HCT116 (cell line): ENCODE data around the gene MACF1. TPM values are rescaled to one million over a fixed set of nuclear protein-coding genes. Genes with fewer than 3 reads are reported as not detected.

Source experiments
- ATAC-seq: fragments of 200-7000 bp; cut with Tn5 transposase; 2 replicates; pipeline ENCODE4 v1.9.1; 2020; ENCODE audit warnings: mild to moderate bottlenecking, moderate library complexity
- BruUV-seq: library from RNA; stranded (reverse); fragments of 400-500 nt; replicated peaks from 2 replicates; lab custom pipeline; 2021; lab: Mats Ljungman, UMichigan
- CTCF ChIA-PET: fragments of 300-600 bp; sonication (Branson Sonifier 250); formaldehyde crosslinking; loops from one replicate; lab custom pipeline; 2021; ENCODE audit warnings: antibody characterized with exemption; lab: Charles Lee
- POLR2A ChIA-PET: fragments of 300-600, 350-600 bp; sonication (Branson Sonifier 250); formaldehyde crosslinking; loops from one replicate; lab custom pipeline; 2021; ENCODE audit warnings: antibody characterized with exemption; lab: Charles Lee
- RAD21 ChIA-PET, 2 experiments: fragments of 300-600 bp; sonication (Branson Sonifier 250); formaldehyde crosslinking; loops; one replicate each; lab custom pipeline; 2023; ENCODE audit warnings: low total read pairs in 2 of 2; ENCODE audit not compliant: uncharacterized antibody in 2 of 2, unreplicated experiment in 2 of 2, low non-redundant PET in 1 of 2; lab: Charles Lee
- DNase-seq: peaks from one replicate; pipeline ENCODE4 v3.0.0-alpha.2; 2010; ENCODE audit warnings: low read depth, low spot score
- H2AFZ ChIP-seq: fragments of 200-600 bp; shearing (Covaris generic), sonication (generic); 2 replicates; pipeline ENCODE4 v1.6.1; 2017; ENCODE audit warnings: low read depth, mixed run types, mixed read lengths, antibody characterized with exemption, low read length; ENCODE audit not compliant: poor library complexity, severe bottlenecking
- H3K27ac ChIP-seq: 2 replicates; pipeline ENCODE4 v1.5.1; 2012; ENCODE audit warnings: low read depth, low read length
- H3K27me3 ChIP-seq: fragments of 200-600 bp; sonication (generic); 2 replicates; pipeline ENCODE4 v1.6.1; 2016; ENCODE audit warnings: mixed run types, low read length, mixed read lengths; ENCODE audit not compliant: insufficient read depth
- H3K36me3 ChIP-seq, 2 experiments: fragments of 200-500 bp in 1 of 2; fragments of 200-600 bp in 1 of 2; sonication (Bioruptor generic) in 1 of 2; sonication (generic) in 1 of 2; 2 replicates each; pipeline versions ENCODE4 v1.5.1 to v1.6.1; 2014 to 2016; ENCODE audit warnings: low read length in 2 of 2, inconsistent platforms in 1 of 2, mixed read lengths in 1 of 2, mixed run types in 1 of 2; ENCODE audit not compliant: insufficient read depth in 2 of 2, control insufficient read depth in 1 of 2
- H3K4me1 ChIP-seq, 2 experiments: fragments of 200-600 bp in 1 of 2; sonication (generic) in 1 of 2; 2 replicates each; pipeline versions ENCODE4 v1.5.1 to v1.6.1; 2012 to 2017; ENCODE audit warnings: low read length in 2 of 2, inconsistent platforms in 1 of 2, mild to moderate bottlenecking in 1 of 2, mixed read lengths in 1 of 2, mixed run types in 1 of 2, moderate library complexity in 1 of 2; ENCODE audit not compliant: insufficient read depth in 2 of 2, control insufficient read depth in 1 of 2
- H3K4me2 ChIP-seq: fragments of 200-600 bp; sonication (generic); 2 replicates; pipeline ENCODE4 v1.6.1; 2017; ENCODE audit warnings: mixed run types, low read length, mixed read lengths
- H3K4me3 ChIP-seq, 2 experiments: fragments of 200-600 bp in 1 of 2; sonication (generic) in 1 of 2; replicated peaks in 1 of 2; 2 replicates each; pipeline ENCODE4 v1.5.1; 2011 to 2016; ENCODE audit warnings: low read length in 2 of 2, control low read depth in 1 of 2, low read depth in 1 of 2, mild to moderate bottlenecking in 1 of 2, mixed read lengths in 1 of 2, mixed run types in 1 of 2
- H3K79me2 ChIP-seq: fragments of 200-600 bp; sonication (generic); 2 replicates; pipeline ENCODE4 v1.6.1; 2017; ENCODE audit warnings: mild to moderate bottlenecking, mixed run types, low read length, moderate library complexity, mixed read lengths; ENCODE audit not compliant: insufficient read depth
- H3K9ac ChIP-seq: fragments of 200-600 bp; sonication (generic); 2 replicates; pipeline ENCODE4 v1.6.1; 2016; ENCODE audit warnings: low read length, mixed read lengths
- H3K9me2 ChIP-seq: fragments of 200-600 bp; sonication (generic), shearing (Covaris generic); 2 replicates; pipeline ENCODE4 v1.6.1; 2017; ENCODE audit warnings: mixed run types, mild to moderate bottlenecking, moderate library complexity; ENCODE audit not compliant: insufficient read depth
- H3K9me3 ChIP-seq, 2 experiments: fragments of 200-500 bp in 1 of 2; fragments of 200-600 bp in 1 of 2; sonication (Bioruptor generic) in 1 of 2; sonication (generic) in 1 of 2; 2 replicates each; pipeline ENCODE4 v1.6.1; 2014 to 2017; ENCODE audit warnings: low read length in 2 of 2, mixed read lengths in 2 of 2, inconsistent platforms in 1 of 2, low read depth in 1 of 2, mild to moderate bottlenecking in 1 of 2, mixed run types in 1 of 2, moderate library complexity in 1 of 2; ENCODE audit not compliant: control insufficient read depth in 1 of 2, insufficient read depth in 1 of 2
- H4K20me1 ChIP-seq: fragments of 200-600 bp; sonication (generic), shearing (Covaris generic); 2 replicates; pipeline ENCODE4 v1.6.1; 2017; ENCODE audit warnings: mixed run types, mild to moderate bottlenecking, moderate library complexity; ENCODE audit not compliant: insufficient read depth
- CEBPB ChIP-seq: IDR thresholded peaks from 2 replicates; pipeline ENCODE4 v1.6.1; 2012; ENCODE audit warnings: low read depth
- EZH2 ChIP-seq: fragments of 200-600 bp; sonication (generic); IDR thresholded peaks from 2 replicates; pipeline ENCODE4 v1.6.1; 2017; ENCODE audit warnings: antibody characterized with exemption, mixed run types
- EZH2phosphoT487 ChIP-seq: fragments of 200-600 bp; IDR thresholded peaks from 2 replicates; pipeline ENCODE4 v1.6.1; 2018; ENCODE audit warnings: antibody characterized with exemption, borderline replicate concordance
- POLR2A ChIP-seq: IDR thresholded peaks from 2 replicates; pipeline ENCODE4 v1.7.0; 2011; ENCODE audit warnings: borderline replicate concordance; ENCODE audit not compliant: insufficient read depth, insufficient read length; ENCODE audit errors: extremely low read depth
- POLR2AphosphoS5 ChIP-seq: IDR thresholded peaks from 2 replicates; pipeline ENCODE4 v1.6.1; 2011; ENCODE audit warnings: mild to moderate bottlenecking, low read depth, low read length, moderate library complexity
- RAD21 ChIP-seq: IDR thresholded peaks from 2 replicates; pipeline ENCODE4 v1.6.1; 2012; ENCODE audit warnings: low read depth, mild to moderate bottlenecking
- SIN3A ChIP-seq: IDR thresholded peaks from 2 replicates; pipeline ENCODE4 v1.6.1; 2012; ENCODE audit warnings: low read depth
- SP1 ChIP-seq: IDR thresholded peaks from 2 replicates; pipeline ENCODE4 v1.6.1; 2012; ENCODE audit warnings: low read depth
- TCF7L2 ChIP-seq: IDR thresholded peaks from 2 replicates; pipeline ENCODE4 v1.7.0; 2011; ENCODE audit warnings: borderline replicate concordance, inconsistent platforms; ENCODE audit not compliant: insufficient read depth, insufficient read length; ENCODE audit errors: extremely low read depth
- ZNF274 ChIP-seq: fragments of 200-500 bp; sonication (Bioruptor generic); IDR thresholded peaks from 2 replicates; pipeline ENCODE4 v1.6.1; 2014; ENCODE audit warnings: mild to moderate bottlenecking, low read depth, low read length, inconsistent platforms
- intact Hi-C: fragments of 100-400 bp; cut with micrococcal nuclease; formaldehyde crosslinking; loops from 2 replicates; pipeline ENCODE4 v1.10.0; 2022
- total RNA-seq: library from RNA; stranded (reverse); gene quantifications from one replicate; pipeline ENCODE4 v1.2.1, GENCODE V29; 2021; ENCODE audit not compliant: unreplicated experiment
- TF ChIP-seq, protein P1 (sequence below), 3 experiments: fragments of 200-600 bp in 1 of 3; sonication (generic) in 1 of 3; IDR thresholded peaks in 2 of 3; conservative IDR thresholded peaks in 1 of 3; 2 replicates each; pipeline ENCODE4 v1.5.1; 2012 to 2017; ENCODE audit warnings: low read depth in 2 of 3, low read length in 2 of 3, antibody characterized with exemption in 1 of 3, borderline replicate concordance in 1 of 3, control low read depth in 1 of 3, mild to moderate bottlenecking in 1 of 3, mixed read lengths in 1 of 3, mixed run types in 1 of 3, moderate library complexity in 1 of 3; ENCODE audit not compliant: insufficient read depth in 1 of 3

The MACF1 gene
- total RNA-seq, 1 experiment from 2014 or later, result 146 TPM

DNA sequence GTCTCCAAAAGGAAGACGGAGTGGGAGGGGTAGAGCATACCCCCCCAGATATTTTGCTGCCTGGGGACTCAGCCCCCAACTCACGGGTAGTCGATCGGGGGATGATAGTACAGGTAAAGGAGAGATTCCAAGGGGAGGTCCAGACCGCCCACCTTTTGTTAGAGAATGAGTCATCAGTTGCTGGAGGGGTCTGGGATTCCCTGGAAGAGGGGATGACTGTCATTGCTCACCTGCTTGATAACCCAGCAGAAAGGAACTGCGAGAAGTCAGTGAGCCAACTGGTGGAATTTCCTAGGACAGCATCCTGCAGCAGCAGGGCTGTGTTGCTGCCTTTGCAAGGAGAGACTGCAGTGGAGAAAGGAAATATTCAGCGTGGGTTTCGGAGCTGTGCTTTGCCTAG lies 64.4 kb downstream of the MACF1 start:
- DNase-seq, result no peak
- ATAC-seq, result no peak
- H3K4me2 ChIP-seq, result no peak overlapping the region
- TF ChIP-seq SP1 (no peak), RAD21 (no peak), POLR2A (no peak), TCF7L2 (no peak), EZH2phosphoT487 (no peak), POLR2AphosphoS5 (no peak), SIN3A (no peak), ZNF274 (no peak), CEBPB (no peak), EZH2 (no peak)
- TF ChIP-seq, protein P1, sequence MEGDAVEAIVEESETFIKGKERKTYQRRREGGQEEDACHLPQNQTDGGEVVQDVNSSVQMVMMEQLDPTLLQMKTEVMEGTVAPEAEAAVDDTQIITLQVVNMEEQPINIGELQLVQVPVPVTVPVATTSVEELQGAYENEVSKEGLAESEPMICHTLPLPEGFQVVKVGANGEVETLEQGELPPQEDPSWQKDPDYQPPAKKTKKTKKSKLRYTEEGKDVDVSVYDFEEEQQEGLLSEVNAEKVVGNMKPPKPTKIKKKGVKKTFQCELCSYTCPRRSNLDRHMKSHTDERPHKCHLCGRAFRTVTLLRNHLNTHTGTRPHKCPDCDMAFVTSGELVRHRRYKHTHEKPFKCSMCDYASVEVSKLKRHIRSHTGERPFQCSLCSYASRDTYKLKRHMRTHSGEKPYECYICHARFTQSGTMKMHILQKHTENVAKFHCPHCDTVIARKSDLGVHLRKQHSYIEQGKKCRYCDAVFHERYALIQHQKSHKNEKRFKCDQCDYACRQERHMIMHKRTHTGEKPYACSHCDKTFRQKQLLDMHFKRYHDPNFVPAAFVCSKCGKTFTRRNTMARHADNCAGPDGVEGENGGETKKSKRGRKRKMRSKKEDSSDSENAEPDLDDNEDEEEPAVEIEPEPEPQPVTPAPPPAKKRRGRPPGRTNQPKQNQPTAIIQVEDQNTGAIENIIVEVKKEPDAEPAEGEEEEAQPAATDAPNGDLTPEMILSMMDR (IDR thresholded peaks at IDR 0.05 in 2 of 3, conservative IDR thresholded peaks at IDR 0.05 in 1 of 3; ENCODE audit: borderline replicate concordance in 1 of 3, insufficient read depth in 1 of 3, low read depth in 2 of 3, low read length in 2 of 3), result no peak
- BruUV-seq, result no TSS peak
- no peaks in the 10 kb centered on the region for H3K9me3 ChIP-seq
- ChIA-PET POLR2A (no interaction called here), CTCF (interaction anchor here (1.0 to 1.3 kb wide), 2 partner anchors 142 to 170 kb away, joined by 3 read pairs; no protein-coding TSS in a partner anchor), RAD21 (no interaction called here)
- no peaks in the 10 kb centered on the region; the same call in 1 of the 2 replicates for H3K79me2 ChIP-seq
- intact Hi-C loops, result loop anchor here (5.0 kb wide), 1 partner anchor 453 kb away; no protein-coding TSS in a partner anchor
- no peaks in the 10 kb centered on the region for H3K36me3 ChIP-seq
- no peaks in the 10 kb centered on the region for H3K9me2 ChIP-seq
- H4K20me1 ChIP-seq, result no peaks in the 10 kb centered on the region
- no peak overlapping the region for H2AFZ ChIP-seq
- H3K4me3 ChIP-seq, result no peak overlapping the region
- H3K27ac ChIP-seq, result no peak overlapping the region
- H3K27me3 ChIP-seq, result no peaks in the 10 kb centered on the region
- no peaks in the 10 kb centered on the region; a peak in 1 of 4 replicates for H3K4me1 ChIP-seq
- no peak overlapping the region for H3K9ac ChIP-seq
